UCSD-AML1 (cell line): ENCODE data around the gene TAAR5.
"Not testable (repeated sequence)": the region's sequence is repeated elsewhere in the genome, so short reads cannot be mapped to it uniquely, and the experiment has no call there.

Source experiments
- DNase-seq: peaks from one replicate; lab custom pipeline; 2025; ENCODE audit not compliant: unreplicated experiment; lab: John Stamatoyannopoulos, UW

Gene TAAR5, protein sequence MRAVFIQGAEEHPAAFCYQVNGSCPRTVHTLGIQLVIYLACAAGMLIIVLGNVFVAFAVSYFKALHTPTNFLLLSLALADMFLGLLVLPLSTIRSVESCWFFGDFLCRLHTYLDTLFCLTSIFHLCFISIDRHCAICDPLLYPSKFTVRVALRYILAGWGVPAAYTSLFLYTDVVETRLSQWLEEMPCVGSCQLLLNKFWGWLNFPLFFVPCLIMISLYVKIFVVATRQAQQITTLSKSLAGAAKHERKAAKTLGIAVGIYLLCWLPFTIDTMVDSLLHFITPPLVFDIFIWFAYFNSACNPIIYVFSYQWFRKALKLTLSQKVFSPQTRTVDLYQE

DNA sequence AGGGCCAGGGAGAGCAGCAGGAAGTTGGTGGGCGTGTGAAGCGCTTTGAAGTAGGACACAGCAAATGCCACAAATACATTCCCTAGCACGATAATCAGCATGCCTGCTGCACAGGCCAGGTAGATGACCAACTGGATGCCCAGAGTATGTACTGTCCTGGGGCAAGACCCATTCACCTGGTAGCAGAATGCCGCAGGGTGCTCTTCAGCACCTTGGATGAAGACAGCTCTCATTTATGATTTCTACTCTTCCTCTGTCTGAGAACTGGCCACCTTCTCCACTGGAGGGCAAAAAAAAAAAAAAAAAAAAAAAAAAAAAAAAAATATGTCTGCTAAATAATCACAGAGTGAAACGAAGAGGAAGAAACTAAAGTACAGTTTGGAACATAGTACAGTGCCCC, at the start of gene TAAR5:
TSS of gene TAAR5 (minus strand) at position 288 of the 400 bp plus-strand sequence. CDS start at position 233, 55 bp downstream.
- no peak for DNase-seq

DNA sequence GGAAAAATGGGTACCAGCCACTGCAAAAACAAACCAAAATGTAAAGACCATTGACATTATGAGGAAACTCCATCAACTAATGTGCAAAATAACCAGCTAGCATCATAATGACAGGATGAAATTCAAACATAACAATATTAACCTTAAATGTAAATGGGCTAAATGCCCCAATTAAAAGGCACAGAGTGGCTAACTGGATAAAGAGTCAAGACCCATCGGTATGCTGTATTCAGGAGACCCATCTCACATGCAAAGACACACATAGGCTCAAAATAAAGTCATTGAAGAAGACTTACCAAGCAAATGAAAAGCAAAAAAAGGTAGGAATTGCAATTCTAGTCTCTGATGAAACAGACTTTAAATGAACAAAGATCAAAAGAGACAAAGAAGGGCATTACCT, 47.6 kb upstream of the TAAR5 start:
- not testable (repeated sequence) for DNase-seq

DNA sequence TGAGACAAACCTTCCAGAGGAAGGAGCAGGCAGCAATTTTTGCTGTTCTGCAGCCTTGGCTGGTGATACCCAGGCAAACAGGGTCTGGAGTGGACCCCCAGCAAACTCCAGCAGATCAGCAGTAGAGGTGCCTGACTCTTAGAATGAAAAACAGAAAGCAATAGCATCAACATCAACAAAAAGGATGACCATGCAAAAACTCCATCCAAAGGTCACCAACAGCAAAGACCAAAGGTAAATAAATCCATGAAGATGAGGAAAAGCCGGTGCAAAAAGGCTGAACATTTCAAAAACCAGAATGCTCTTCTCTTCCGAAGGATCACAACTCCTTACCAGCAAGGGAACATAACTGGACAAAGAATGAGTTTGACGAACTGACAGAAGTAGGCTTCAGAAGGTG, 46.4 kb upstream of the TAAR5 start:
- not testable (repeated sequence) for DNase-seq

DNA sequence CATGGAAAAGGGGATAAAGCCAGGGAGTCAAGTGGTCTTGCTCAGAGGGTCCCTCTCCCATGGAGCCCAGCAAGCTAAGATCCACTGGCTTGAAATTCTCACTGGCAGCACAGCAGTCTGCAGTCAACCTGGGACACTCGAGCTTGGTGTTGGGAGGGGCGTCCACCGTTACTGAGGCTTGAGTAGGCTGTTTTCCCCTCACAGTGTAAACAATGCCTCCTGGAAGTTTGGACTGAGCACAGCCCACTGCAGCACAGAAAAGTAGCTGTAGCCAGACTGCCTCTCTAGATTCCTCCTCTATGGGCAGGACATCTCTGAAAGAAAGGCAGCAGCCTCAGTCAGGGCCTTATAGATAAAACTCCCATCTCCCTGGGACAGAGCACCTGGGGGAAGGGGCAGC, 45.7 kb upstream of the TAAR5 start:
- DNase-seq = not testable (repeated sequence)

DNA sequence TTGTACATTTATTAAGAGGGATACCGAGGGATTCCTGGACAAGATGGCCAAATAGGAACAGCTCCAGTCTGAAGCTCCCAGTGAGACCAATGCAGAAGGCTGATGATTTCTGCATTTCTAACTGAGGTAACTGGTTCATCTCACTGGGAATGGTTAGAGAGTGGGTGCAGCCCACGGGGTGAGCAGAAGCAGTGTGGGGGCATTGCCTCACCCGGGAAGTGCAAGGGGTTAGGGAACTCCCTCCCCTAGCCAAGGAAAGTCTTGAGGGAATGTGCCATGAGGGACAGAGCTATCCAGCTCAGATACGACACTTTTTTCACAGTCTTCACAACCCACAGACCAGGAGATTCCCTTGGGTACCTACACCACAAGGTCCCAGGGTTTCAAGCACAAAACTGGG, 45.3 kb upstream of the TAAR5 start:
- no peak for DNase-seq

DNA sequence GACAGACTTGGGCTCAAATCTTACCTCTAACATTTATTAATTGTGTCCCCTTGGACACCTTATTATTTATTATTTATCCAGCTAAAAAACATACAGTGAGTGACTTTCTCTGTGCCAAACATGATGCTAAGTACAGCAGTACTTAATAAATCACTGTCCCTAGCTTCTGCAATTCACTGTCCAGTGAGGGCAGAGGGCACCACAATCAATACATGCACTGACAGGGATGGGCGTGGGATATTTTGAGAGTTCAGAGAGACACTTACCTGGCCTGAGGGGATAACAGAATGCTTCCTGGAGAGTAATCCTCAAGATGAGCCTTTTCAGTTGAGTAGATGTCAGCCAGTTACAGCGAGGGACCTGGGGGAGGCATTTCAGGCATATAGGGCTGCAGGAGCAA, 43.8 kb upstream of the TAAR5 start:
- DNase-seq = no peak

DNA sequence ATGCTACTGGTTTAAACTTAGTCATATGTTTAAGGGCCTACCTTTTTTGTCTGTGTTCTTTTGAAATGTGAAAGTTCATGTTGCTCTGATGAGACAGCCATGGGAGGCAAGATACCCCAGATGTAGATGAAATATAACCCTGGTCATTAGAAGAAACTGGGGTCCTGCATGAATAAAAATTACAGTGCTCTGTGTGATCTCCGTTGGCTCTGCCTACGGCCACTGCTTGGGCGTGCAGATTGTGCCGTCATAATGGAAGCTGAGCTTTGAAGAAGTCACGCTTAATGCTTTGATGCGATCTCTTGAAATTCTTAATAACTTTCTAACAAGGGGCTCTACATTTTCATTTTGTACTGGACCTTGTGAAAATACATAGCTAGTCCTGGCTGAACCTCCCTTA, 34.6 kb upstream of the TAAR5 start, which contains the start of gene TAAR2:
TSS of gene TAAR2 (minus strand) at position 101 of the 400 bp plus-strand sequence. CDS start at position 101, 0 bp downstream.
- no peak for DNase-seq

DNA sequence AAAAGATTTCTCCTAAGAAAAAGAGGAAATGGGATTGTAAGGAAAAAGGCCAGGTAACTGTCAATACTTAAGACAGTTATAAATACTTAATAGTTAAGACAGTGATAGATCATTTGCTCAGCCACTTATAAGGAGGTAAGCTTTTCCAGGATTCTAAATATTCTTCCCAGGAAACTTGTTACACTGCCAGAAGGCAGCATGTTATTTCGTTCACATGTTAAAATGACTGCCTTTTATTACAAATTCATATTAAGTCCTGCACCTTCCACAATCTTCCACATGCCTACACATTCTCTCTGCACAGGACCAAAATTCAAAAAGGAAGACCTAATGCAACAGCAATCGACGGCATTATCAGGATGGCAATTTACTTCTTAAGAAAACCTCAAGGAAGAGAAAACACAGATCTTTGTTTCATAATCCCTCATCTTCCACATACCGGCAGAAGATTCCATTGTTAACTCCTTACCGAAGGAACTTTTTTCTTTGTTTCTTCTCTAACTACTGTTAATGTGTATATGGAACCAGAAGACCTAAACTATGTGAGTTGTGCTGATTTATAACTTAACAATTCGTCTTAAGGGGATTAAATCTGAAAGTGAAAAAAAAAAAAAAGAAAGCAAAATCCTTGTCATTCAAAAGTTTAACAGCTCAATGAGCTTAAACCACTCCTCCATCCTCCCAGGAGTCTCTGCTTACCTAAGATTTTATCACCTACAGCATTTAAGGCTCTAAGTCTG, 33.7 kb upstream of the TAAR5 start:
- no peak for DNase-seq

DNA sequence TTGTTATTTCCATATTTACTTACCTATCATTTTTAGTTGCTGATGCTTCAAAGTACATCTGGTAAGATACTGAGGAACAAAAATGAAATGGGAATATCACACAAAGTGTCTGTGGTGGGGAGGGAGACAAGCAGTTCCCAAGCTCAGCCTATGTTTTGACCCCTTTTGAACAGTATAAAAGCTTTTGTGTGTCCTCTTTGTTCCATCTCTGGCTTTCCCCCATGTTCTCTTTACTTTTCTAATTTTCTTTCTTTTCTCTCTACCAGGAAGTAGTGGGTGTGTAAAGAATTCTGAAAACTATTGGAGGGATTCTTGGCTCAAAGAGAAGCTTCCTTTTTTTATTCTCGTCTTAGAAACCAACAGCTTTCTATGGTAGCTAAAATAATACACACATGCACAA, 27.1 kb upstream of the TAAR5 start:
- no peak for DNase-seq

DNA sequence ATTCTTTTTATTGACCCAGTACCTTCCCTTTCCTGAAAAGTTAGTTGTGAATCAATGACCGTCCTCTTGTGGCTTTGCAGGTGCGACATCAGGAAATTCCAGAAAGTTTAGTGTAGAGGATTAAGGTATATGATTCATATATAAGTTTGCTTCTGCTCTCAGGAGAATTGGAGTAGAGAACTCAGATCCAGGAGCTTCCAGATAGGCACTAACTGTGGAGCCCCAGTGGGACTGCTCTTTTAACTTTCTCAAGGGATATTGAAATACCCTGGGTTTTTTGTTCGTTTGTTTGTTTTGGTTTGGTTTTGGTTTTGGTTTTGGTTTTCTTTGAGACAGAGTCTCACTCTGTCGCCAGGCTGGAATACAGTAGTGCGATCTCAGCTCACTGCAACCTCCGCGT, 25.0 kb upstream of the TAAR5 start:
- DNase-seq = no peak

DNA sequence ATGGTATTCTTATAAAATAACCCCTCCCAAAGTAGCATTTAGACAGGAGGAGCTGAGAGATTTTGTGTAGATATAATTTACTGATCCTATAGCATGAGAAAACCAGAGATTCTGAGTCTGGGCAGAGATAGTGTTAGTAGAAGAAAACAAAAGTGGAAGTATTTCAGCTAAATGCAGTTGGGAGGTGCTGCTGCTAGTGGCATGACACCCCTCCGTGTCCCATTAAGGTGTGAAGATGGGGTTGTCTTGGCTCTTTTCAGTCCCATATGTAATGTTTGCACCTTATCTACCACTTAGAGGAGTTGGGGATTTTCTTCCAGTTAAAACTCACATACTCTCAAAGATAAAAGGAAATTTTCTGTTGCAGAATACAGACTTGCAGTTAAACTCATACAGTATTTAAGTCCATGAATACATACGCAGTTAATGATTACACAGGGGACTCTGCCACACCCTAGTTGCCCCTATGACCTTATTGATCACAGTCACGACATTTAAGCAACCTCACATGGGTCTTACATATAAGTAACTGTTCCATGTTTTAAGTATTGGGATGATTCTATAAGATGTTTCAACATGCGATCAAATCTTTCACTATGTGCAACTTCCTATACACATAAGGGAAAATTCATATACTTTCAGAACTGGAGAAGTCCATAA, 23.0 kb upstream of the TAAR5 start:
- no peak for DNase-seq

DNA sequence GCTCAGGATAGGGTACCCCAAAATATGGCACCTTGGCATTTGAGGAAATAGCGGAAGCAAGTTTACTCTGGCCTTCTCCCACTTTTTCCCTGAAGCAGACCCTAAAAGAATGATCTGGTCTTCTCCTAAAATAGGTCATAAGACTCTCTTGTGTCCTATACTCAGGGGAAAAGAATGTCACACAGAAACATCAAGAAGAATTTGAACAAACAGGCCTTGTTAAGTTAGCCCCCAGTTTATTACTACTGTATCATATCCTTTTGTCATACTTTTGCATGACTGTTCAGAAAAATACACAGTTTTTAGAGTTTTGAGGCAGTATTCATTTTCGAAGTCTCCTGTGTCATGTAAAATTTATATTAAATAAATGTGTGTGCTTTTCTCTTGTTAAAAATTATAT, 22.1 kb upstream of the TAAR5 start:
- DNase-seq = no peak

DNA sequence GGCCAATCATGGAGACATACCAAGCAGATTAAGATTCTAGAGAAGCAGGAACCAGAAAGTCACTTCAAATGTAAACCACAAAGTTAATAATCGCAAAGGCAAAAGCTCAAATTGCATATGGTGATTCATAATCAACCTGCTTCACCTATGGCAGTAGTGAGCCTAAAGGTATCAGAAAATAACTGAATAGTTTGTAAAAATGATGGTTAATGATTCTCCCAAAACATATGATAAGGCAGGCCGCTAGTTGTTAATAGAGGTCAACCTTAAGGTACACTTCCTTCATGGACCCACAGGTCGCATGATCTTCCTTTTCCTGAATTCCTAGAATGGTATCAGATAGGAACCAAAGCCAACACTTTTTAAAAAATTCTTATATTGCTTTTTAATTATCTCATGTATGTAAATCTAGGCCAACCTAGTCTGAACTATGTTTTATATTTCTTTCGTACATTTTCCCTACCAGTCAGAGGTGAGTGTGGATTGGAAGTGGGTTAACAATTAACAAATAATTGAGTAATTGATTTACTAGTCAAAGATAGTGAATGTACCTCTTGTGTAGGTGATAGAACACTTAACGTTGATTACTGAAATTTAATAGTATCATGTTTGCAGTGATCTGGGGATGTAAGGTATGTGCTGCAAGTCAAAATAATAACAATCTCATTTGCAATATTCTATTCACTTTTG, 18.1 kb upstream of the TAAR5 start:
- DNase-seq = no peak

DNA sequence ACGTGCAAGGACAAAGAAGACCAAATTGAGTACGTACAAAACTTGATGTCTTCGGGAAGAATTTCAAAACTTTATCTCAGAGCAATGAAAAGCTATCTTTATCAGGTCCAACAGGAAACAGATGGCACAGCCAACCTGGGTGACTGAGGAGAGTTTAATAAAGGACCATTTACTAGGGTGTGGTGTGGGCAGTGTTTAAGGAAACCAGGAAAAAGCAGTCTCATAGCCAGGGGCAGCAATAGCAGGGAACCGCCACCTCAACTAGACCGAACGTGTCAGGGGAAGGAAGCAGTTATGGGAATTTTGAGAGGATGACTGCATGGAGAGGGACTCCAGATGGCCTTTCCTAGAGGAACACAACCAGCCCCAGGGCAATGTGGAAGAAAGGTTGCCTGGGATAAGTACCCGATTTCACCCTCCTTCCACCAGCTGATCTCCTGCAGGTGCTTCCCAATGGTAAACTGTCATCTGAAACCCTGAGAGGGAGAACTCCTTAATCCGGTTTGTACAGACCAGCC, 15.2 kb upstream of the TAAR5 start:
- no peak for DNase-seq

DNA sequence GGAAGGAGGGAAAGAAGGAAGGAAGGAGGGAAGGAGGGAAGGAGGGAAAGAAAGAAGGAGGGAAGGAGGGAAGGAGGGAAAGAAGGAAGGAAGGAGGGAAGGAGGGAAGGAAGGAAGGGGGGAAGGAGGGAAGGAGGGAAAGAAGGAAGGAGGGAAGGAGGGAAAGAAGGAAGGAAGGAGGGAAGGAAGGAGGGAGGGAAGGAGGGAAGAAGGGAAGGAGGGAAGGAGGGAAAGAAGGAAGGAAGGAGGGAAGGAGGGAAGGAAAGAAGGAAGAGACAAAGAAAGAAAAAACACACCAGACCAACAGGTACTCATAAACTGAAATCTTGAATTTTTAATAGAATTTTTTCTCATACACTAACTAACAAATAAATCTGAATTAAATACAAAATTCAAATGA, 11.4 kb upstream of the TAAR5 start:
- not testable (repeated sequence) for DNase-seq

DNA sequence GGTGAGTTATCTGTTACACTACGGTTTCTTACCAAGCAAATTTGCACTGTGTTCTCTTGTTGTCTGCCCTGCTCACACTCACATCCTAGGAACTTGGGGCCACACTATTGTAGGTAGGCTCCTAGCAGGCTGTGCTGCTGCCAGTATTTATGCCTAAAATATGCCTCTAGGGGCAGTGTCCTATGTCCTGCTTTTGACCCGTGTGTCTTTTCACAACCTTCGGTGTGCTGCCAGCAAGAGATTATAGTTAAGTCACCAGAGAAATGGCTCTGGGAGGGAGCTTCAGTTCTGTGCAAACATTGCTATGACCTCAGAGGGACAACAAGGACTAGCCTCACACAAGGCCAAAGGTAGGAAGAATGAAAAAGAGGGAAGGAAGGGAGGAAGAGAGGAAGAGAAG, 8.9 kb upstream of the TAAR5 start:
- DNase-seq = no peak

DNA sequence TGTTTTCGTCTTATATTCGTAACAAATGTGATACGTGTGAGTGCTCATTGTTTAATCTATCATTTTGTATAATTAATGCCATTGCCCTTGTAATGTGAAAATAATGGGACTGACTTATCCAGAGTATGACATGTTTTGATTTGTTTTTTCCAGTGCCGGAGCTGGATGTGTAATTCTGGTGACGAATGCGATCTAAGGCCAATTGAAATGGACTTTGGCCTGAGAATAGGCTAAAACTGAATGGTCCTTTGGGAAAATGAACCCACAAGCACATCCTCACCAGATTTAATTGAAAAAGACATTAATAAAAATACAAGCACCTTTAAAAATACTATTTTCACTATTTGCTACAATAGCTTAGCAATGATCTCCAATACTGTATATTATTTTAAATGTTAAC, 6.7 kb upstream of the TAAR5 start:
- no peak for DNase-seq

DNA sequence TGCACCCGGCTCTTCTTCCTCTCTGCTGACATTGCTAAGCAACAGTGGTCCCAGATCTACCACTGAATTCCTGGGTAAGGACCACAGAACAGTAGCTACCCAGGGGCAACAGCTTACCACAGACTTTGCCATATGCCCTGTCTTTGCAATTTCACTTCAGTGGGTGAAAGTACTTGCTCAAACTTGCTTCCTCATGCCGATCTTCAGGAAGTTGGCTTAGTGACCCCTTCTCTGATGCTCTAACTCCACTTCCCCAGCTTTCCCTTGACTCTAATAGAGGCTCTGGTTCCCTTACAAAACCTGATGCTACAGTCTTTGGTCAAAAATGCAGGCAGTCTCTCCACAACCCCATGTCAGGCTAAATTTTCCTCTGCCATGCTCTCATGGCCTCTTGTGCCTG, 3.3 kb upstream of the TAAR5 start:
- no peak for DNase-seq

DNA sequence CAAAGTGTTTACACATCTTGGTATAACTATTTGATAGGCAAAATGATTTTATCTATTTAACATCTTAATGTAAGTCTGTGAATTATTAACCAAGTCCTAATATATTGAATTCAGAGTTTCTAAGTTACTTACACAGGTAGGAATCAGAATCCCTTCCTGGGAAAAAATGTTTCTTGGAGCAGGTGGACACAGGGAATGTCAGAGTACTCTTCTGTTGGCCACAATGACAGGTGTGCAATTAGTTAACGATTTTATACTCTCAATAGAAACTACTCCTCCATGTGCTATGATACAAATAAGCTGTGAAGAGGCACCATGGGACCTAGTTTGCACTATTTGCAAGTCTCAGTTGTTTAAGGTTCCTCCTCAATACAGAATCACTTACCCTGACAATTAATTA, 821 bp upstream of the TAAR5 start:
- DNase-seq = no peak

DNA sequence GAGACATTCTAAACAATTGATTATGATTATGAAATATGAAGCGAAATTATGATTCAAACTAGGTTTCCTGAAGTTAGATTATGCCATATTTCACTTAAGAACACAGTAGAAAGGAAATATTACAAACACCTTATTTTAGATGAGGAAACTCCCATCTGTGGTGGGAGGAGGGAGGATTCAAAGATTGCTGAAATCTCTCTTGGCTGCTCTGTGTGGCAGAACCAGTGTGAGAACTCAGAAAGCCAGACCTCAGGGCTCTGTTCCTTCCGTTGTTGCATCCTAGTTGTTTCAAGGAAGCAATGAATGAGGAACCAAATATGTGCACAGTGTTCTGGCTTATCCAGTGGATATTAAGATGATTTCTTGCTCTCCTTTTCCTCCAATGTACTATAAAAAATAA, 2.1 kb downstream of the TAAR5 start:
- DNase-seq = no peak

DNA sequence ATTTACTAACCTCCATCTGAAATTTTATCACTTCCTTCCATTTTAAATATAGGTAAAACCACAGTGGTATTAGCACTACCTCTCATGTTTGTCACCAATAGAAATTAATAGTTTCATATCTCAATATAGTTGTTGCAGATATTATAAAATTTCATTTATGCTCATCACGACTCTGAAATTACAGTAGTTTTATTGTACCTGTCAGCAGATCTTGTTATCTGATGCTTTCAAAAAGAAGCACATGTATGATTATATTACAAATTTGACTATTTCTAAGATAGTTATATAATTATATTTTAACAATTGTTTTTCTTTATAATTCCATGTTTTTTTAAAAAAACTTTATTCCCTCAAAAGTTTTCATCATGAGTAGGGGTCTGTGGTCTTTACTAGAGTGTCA, 4.8 kb downstream of the TAAR5 start:
- no peak for DNase-seq
